Left ventricle myocardium inferior (tissue), 1 donor: ENCODE results near the gene FPR2. TPM values are rescaled to one million over a fixed set of nuclear protein-coding genes. Genes with fewer than 3 reads are reported as not detected.

Source experiments
- DNase-seq: peaks from one replicate; pipeline ENCODE4 v3.0.0-alpha.2; 2020
- H3K27ac ChIP-seq: fragments of 200-600 bp; replicated peaks from 2 replicates; pipeline ENCODE4 v1.8.0; 2021
- H3K27me3 ChIP-seq: fragments of 200-600 bp; 2 replicates; pipeline ENCODE4 v1.8.0; 2021; ENCODE audit warnings: low read depth
- H3K36me3 ChIP-seq: fragments of 200-600 bp; 2 replicates; pipeline ENCODE4 v1.8.0; 2021
- H3K4me1 ChIP-seq: fragments of 200-600 bp; 2 replicates; pipeline ENCODE4 v1.8.0; 2021
- H3K4me3 ChIP-seq: fragments of 200-600 bp; 2 replicates; pipeline ENCODE4 v1.8.0; 2021; ENCODE audit warnings: mild to moderate bottlenecking, moderate library complexity
- H3K9me3 ChIP-seq: fragments of 200-600 bp; replicated peaks from 2 replicates; pipeline ENCODE4 v1.8.0; 2021
- intact Hi-C: fragments of 100-400 bp; cut with micrococcal nuclease; formaldehyde crosslinking; loops from one replicate; pipeline ENCODE4 v1.11.0; 2022
- total RNA-seq: library from RNA; stranded (reverse); fragmentation: NEBNext Ultra II Directional; extraction: Animal tissue kit (Norgen Biotek cat#: 25700); gene quantifications from one replicate; pipeline ENCODE4 v1.2.1, GENCODE V29; 2021
- TF ChIP-seq, protein P1 (sequence below): fragments of 200-600 bp; IDR thresholded peaks from 2 replicates; pipeline ENCODE4 v1.8.0; 2021; ENCODE audit warnings: antibody characterized with exemption, mild to moderate bottlenecking, borderline replicate concordance
- donor health status: DM: no; HTN: yes; CAD: no; lungs with severe emphysema.

The FPR2 gene
- total RNA-seq, 1 donor from 2014 or later, result 0.74 TPM

DNA sequence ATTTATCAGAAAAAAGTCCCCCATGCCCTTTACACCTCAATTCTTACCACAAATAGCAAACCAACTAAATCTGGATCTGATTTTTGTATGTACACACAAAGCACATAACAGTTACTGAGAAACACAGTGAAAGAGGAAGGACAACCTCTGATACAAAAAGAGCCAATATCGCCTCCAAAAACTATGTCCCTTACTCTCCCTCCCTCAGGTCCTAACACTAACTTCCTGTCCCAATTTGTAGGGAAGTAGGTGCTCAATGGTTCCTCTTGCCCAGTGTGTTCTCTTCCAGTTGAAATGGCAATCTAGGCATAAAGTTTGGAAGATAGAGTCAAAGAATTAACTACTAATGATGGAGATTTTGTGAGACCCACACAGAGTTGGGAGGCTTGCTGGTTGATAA is 18.2 kb downstream of the FPR2 start:
- Histone ChIP-seq H3K27me3 (peaks cover 18% of the 10 kb centered on the region), H3K27ac (no peak overlapping the region), H3K9me3 (no peaks in the 10 kb centered on the region), H3K36me3 (no peaks in the 10 kb centered on the region), H3K4me1 (peaks cover 4% of the 10 kb centered on the region), H3K4me3 (no peak overlapping the region)
- TF ChIP-seq, protein P1, sequence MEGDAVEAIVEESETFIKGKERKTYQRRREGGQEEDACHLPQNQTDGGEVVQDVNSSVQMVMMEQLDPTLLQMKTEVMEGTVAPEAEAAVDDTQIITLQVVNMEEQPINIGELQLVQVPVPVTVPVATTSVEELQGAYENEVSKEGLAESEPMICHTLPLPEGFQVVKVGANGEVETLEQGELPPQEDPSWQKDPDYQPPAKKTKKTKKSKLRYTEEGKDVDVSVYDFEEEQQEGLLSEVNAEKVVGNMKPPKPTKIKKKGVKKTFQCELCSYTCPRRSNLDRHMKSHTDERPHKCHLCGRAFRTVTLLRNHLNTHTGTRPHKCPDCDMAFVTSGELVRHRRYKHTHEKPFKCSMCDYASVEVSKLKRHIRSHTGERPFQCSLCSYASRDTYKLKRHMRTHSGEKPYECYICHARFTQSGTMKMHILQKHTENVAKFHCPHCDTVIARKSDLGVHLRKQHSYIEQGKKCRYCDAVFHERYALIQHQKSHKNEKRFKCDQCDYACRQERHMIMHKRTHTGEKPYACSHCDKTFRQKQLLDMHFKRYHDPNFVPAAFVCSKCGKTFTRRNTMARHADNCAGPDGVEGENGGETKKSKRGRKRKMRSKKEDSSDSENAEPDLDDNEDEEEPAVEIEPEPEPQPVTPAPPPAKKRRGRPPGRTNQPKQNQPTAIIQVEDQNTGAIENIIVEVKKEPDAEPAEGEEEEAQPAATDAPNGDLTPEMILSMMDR, result no peak
- intact Hi-C loops, result loop anchor here (10.0 kb wide), 1 partner anchor 304 kb away; the partner anchor contains the start of gene CEACAM18
- DNase-seq, result no peak

DNA sequence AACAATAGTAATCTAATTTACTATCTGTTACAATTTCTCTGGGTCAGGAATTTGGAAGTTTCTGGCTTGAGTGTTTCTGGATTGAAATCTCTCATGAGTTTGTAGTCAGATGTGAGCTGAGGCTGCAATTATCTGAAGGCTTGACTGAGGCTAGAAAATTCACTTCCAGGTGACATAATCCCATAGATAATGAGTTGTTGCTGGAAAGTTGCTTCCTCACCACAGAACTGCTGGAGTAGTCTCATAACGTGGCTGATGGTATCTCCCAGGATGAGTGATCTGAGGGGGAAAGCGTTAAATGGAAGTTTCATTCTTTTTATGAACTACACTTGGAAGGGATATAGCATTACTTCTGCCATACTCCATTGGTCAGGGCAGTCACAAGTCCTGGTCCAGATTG is 18.7 kb downstream of the FPR2 start:
- Histone ChIP-seq H3K36me3 (no peaks in the 10 kb centered on the region), H3K27ac (no peak overlapping the region), H3K4me3 (no peak overlapping the region), H3K9me3 (no peaks in the 10 kb centered on the region), H3K4me1 (peaks cover 9% of the 10 kb centered on the region), H3K27me3 (peaks cover 13% of the 10 kb centered on the region)
- DNase-seq, result no peak
- intact Hi-C loops, result loop anchor here (10.0 kb wide), 1 partner anchor 305 kb away; the partner anchor contains the start of gene CEACAM18
- TF ChIP-seq, protein P1, result no peak

DNA sequence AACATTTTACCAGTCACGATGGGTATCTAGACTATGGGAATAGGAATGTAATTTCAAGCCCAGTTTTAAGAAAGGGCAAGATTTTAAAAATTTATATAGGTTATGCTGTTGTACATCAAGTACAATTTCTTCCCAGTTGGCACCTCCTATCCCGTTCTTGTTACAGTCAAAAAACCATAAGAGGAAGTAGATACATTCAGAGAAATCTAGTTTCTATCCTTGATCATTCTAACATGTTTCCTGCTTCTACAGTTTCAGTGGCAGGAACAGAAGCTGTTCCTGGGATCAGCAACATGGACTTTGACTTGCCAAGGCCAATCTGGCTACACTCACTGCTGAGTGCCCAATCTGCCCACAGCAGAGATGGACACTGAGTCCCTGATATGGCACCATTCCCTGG is 19.3 kb downstream of the FPR2 start:
- Histone ChIP-seq H3K27ac (no peak overlapping the region), H3K4me3 (no peak overlapping the region), H3K9me3 (no peaks in the 10 kb centered on the region), H3K4me1 (peaks cover 14% of the 10 kb centered on the region), H3K36me3 (no peaks in the 10 kb centered on the region), H3K27me3 (peaks cover 8% of the 10 kb centered on the region)
- TF ChIP-seq, protein P1, result no peak
- DNase-seq, result no peak
- intact Hi-C loops, result no loop called here

DNA sequence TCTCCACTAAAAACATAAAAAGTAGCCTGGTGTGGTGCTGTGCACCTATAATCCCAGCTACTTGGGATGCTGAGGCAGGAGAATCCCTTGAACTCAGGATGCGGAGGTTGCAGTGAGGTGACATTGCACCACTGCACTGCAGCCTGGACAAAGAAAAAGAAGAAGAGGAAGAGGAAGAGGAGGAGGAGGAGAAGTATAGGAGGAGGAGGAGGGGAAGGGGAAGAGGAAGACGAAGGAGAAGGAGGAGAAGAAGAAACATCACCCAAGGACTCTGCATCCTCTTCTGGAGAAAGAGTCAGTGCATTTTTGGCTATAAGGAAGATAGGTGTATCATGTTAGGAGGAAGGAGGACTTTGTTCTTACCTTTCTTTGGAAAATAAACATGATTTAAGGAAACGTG is 21.0 kb downstream of the FPR2 start:
- Histone ChIP-seq H3K27me3 (peaks cover 7% of the 10 kb centered on the region), H3K9me3 (no peaks in the 10 kb centered on the region), H3K4me3 (no peak overlapping the region), H3K36me3 (no peaks in the 10 kb centered on the region), H3K27ac (no peak overlapping the region), H3K4me1 (peaks cover 27% of the 10 kb centered on the region)
- intact Hi-C loops, result no loop called here
- no peak for DNase-seq
- TF ChIP-seq, protein P1, result no peak

DNA sequence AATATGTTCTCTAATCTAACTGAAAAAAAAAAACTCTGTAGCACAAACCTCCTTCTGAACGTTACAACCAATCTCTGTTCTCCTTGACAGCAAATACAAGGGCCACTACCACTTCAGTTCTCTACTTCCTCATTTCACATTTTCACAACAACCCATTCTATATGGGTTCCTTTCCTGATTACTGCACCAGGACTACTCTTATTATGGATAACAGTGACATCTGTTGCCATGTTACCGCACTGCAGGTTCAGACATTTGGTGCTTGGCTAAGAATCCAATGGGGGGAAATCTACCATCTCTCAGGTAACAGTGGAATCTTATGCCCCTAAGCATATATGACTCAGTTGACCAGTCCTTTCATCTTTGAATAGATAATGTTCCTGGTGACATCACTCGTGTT is 22.4 kb downstream of the FPR2 start:
- TF ChIP-seq, protein P1, result peak; percentile 30
- Histone ChIP-seq H3K4me3 (no peak overlapping the region), H3K9me3 (no peaks in the 10 kb centered on the region), H3K36me3 (no peaks in the 10 kb centered on the region), H3K4me1 (peaks cover 31% of the 10 kb centered on the region), H3K27ac (no peak overlapping the region), H3K27me3 (peaks cover 7% of the 10 kb centered on the region)
- intact Hi-C loops, result no loop called here
- DNase-seq, result no peak
